Measurements from ENCODE around the gene HPS5. TPM values are rescaled to one million over a fixed set of nuclear protein-coding genes. Genes with fewer than 3 reads are reported as not detected.
A peak's percentile ranks its signal among the peaks of the same experiment; 100 is the strongest.
"Not testable (repeated sequence)": the region's sequence is repeated elsewhere in the genome, so short reads cannot be mapped to it uniquely, and the experiment has no call there.

Gene HPS5
- total RNA-seq, 1 donor from 2014 or later = 37.4 TPM

- ATAC-seq (no peak), DNase-seq (ENCODE audit: low spot score) (no peak)
These were observed 39.3 kb downstream of the HPS5 start for GRCh38 chr11:18282626-18283025.

DNA sequence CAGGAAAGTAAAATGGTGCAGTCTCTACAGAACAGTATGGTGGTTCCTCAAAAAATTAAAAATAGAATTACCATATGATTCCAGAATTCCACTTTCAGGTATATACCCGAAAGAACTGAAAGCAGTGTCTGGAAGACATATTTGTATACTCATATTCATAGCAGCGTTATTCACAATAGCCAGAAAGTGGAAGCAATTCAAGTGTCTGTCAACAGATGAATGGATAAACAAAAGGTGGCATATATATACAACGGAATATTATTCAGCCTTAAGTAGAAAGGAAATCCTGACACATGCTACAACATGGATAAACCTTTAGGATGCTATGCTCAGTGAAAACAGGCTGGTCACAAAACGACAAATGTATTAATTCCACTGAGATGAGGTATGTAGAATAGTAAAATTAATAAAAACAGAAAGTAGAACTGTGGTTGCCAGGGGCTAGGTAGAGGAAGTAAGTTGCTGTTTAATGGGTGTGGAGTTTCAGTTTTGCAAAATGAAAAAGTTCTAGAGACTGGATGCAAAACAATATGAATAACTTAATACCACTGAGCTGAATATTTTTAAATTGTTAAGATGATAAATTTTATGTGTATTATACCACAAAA lies 41.4 kb downstream of the HPS5 start:
- DNase-seq (ENCODE audit: low spot score) (no peak), ATAC-seq (no peak)

DNA sequence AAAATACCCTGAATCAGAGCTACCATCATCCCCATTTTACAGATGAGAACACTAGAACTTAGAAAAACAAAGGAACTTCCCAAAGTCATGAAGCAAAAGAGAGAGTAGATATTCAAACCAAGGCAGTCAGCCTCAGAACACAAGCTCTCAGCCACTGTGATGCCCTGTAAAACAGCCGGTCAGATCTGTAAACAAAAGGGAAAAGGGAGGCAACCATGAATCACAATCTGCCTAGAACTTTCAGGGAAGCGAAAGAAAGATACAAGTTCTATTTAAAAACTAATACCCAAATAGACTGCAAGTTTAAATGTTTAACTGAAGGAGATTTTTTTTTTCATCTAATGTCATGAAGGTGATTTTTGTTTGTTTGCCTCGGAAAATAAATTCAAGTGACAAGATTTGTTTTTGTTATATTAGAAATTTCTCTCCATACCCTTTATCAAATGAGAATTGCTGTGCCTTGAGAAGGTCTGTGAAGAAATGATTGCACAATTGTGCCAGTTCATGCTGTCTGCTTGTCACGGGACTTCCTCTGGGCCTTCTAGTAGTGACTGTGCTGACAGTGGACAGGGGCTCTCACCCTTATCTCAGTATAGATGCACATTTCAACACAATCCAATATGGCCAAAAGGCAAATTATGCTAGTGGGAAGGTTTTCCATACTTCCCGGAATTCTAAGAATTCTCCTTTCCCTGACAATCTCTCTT lies 44.2 kb downstream of the HPS5 start:
- peak; percentile 47 for ATAC-seq
- DNase-seq (ENCODE audit: low spot score) = no peak

GRCh38 chr11:18271206-18271605 lies 50.7 kb downstream of the HPS5 start:
- ATAC-seq = no peak
- no peak for DNase-seq (ENCODE audit: low spot score)

- DNase-seq (ENCODE audit: low spot score) (no peak), ATAC-seq (peak; percentile 55)
These were observed 51.8 kb downstream of the HPS5 start for GRCh38 chr11:18270102-18270501.

- DNase-seq (ENCODE audit: low spot score); ATAC-seq: not testable (repeated sequence)
These were observed 52.7 kb downstream of the HPS5 start for GRCh38 chr11:18269252-18269651.

DNA sequence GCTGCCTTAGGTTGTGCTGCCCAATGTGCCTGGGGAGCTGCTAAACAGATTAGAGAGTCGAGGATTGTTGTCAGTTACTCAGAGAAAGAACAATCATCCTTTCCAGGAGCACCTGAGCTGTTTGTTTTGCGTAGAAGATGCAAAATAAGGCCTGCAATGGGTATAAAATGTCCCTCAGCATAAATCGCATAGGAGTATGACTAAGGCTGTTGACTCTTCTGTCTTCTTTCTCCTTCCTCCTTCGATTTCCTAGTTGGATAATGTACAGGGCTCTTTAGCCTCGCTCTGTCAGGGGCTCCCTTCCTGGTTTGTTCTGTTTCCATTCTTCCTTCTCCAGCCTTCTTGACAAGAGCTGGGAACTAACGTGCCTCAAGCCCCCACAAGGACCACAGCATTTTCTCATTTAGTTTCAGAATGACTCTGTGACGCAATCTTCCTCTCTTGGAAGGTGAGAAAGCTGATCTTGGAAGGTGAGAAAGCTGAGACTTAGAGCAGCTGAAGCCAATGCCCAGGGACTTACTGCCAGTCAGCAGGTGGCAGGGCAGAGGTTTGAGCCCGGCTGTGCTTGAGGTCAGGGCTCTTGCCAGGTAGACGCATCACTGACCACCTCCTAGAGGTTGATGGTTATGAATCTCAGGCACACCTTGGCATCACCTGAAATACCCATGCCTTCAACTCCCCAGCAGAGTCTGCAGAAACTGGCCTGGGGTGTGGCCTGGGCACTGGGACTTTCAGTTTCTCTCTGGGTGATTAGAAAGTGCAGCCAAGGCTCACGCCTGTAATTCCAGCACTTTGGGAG lies 54.4 kb downstream of the HPS5 start:
- DNase-seq (ENCODE audit: low spot score) = not testable (repeated sequence)
- ATAC-seq = peak; percentile 63

DNA sequence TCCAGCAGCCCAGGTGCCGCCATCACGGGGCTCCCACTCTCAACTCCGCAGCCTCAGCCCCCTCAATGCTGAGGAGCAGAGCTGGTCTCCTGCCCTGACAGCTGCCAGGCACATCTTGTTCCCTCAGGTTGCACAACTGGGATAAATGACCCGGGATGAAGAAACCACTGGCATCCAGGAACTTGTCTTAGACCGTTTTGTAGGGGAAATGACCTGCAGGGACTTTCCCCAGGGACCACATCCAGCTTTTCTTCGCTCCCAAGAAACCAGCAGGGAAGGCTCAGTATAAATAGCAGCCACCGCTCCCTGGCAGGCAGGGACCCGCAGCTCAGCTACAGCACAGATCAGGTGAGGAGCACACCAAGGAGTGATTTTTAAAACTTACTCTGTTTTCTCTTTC lies 56.0 kb downstream of the HPS5 start, which contains the start of gene SAA1:
Gene SAA1 (plus strand): TSS at position 316 of the 400 bp plus-strand sequence. CDS start 624 bp downstream, outside the sequence.
- DNase-seq (ENCODE audit: low spot score) (peak; percentile 68), ATAC-seq (peak; percentile 51)

- no peak for ATAC-seq
- DNase-seq (ENCODE audit: low spot score) = no peak
These were observed 57.0 kb downstream of the HPS5 start for GRCh38 chr11:18264677-18265555.

- no peak for DNase-seq (ENCODE audit: low spot score)
- ATAC-seq = no peak
These were observed 57.9 kb downstream of the HPS5 start for GRCh38 chr11:18264035-18264434.

- DNase-seq (ENCODE audit: low spot score); ATAC-seq: not testable (repeated sequence)
These were observed 59.1 kb downstream of the HPS5 start for GRCh38 chr11:18262681-18263350.

GRCh38 chr11:18261721-18262120 lies 60.2 kb downstream of the HPS5 start:
- ATAC-seq = no peak

DNA sequence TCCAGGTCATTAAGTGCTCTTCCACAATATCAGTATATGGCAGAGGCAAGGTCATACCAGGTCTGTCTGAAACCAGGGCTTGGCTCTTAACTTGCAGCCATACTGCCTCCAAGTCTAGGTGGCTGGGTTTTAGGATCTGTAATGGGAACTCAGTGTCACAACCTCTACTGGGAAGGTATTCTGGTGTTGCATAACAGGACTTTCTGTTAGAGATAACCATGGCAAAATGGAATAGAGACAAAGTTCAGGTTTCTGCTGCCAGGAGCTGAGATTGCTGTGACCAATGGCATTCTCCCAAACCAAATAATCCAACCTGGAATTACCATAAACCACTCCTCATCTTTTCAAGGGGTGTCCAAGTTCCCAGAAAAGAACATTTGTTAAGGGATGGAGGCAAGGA lies 62.7 kb downstream of the HPS5 start:
- ATAC-seq (peak; percentile 85), DNase-seq (ENCODE audit: low spot score) (peak; percentile 75)

More at GRCh38 chr11:18261721-18262120, 60.2 kb downstream of the HPS5 start:
- DNase-seq (ENCODE audit: low spot score) = no peak

DNA sequence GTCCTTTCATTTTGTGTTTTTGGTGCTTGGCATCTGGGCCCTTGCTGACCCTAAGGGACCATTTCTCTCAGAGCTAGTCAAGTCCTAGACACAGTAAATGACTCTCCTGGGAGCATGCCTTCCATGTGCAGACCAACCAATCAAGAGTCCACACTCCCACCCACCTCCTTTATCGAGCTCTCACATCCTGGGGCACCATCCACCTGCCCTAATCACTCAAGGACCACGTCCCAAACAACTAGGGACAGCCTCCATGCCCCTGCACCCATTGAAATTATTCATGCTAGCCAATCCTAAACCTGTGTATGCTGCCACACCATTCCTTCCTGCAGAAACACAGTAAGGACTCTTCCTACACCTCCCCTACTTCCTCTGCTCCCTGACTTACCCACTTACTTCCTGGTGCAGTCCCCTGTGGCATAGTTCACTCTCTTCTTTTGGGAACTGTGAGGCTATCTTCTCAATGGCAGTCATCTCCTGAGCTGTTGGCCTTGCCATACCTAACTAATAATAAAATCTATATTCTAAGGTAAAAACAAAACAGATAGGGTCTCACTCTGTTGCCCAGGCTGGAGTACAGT lies 67.1 kb downstream of the HPS5 start:
- ATAC-seq = no peak
- no peak for DNase-seq (ENCODE audit: low spot score)

GRCh38 chr11:18253778-18254338 lies 68.1 kb downstream of the HPS5 start:
- ATAC-seq = no peak

GRCh38 chr11:18253233-18253632 lies 68.7 kb downstream of the HPS5 start:
- DNase-seq (ENCODE audit: low spot score) (no peak), ATAC-seq (no peak)

More at GRCh38 chr11:18253778-18254338, 68.1 kb downstream of the HPS5 start:
- no peak for DNase-seq (ENCODE audit: low spot score)

DNA sequence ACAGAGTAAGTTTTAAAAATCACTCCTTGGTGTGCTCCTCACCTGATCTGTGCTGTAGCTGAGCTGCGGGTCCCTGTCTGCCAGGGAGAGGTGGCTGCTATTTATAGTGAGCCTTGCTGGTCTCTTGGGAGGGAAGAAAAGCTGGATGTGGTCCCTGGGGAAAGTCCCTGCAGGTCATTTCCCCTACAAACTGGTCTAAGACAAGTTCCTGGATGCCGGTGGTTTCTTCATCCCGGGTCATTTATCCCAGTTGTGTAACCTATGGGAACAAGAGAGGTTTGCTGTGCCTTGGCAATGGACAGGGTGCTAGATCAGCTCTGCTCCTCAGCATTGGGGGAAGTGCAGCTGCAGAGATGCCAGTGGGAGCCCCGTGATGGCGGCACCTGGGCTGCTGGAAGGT lies 73.4 kb downstream of the HPS5 start, which contains the start of gene SAA2:
Gene SAA2 (minus strand): TSS at position 108 of the 400 bp plus-strand sequence. CDS start 657 bp downstream, outside the sequence.
- DNase-seq (ENCODE audit: low spot score) = no peak
- ATAC-seq = peak; percentile 58

GRCh38 chr11:18247191-18247581 lies 74.8 kb downstream of the HPS5 start:
- not testable (repeated sequence) for ATAC-seq; DNase-seq (ENCODE audit: low spot score)
